Ovary (tissue), 3 donors: ENCODE measurements around the gene CLK4.

ENCODE experiments used
- CTCF ChIP-seq, 3 donors: fragments of 450-650 bp in 2 of 3; fragments of 200-600 bp in 1 of 3; IDR thresholded peaks; one replicate each; pipeline versions ENCODE4 v1.5.1 to v1.8.0; 2016 to 2022; ENCODE audit warnings: antibody characterized with exemption in 3 of 3, mild to moderate bottlenecking in 1 of 3
- POLR2A ChIP-seq: fragments of 450-650 bp; IDR thresholded peaks from one replicate; pipeline ENCODE4 v1.6.1; 2017; ENCODE audit warnings: antibody characterized with exemption, mild to moderate bottlenecking, moderate library complexity
- donor health status: DM: no; HTN: no; CAD: no.

GRCh38 chr5:178588769-178589168 lies 38.1 kb downstream of the CLK4 start:
- TF ChIP-seq CTCF (IDR thresholded peaks at IDR 0.05) = no peak
- no peak for TF ChIP-seq POLR2A
